Left forelimb (tissue), 1 donor: ENCODE results near the gene CFAP97.
"Not testable (repeated sequence)": the region's sequence is repeated elsewhere in the genome, so short reads cannot be mapped to it uniquely, and the experiment has no call there.

ENCODE experiments used
- DNase-seq: peaks from one replicate; pipeline ENCODE4 v3.0.0-alpha.2; 2018; ENCODE audit warnings: low spot score

Gene CFAP97

GRCh38 chr4:185222598-185222997, 18.8 kb upstream of the CFAP97 start:
- no peak for DNase-seq

- DNase-seq, result no peak
Observed at GRCh38 chr4:185221912-185222311, 18.1 kb upstream of the CFAP97 start.

GRCh38 chr4:185221491-185221890, 17.7 kb upstream of the CFAP97 start:
- DNase-seq, result no peak

GRCh38 chr4:185219551-185220344, 15.9 kb upstream of the CFAP97 start:
- peak; percentile 84 for DNase-seq

GRCh38 chr4:185218312-185218711, 14.5 kb upstream of the CFAP97 start:
- no peak for DNase-seq

GRCh38 chr4:185217408-185217975, 13.7 kb upstream of the CFAP97 start:
- DNase-seq, result no peak

GRCh38 chr4:185215261-185215660, 11.5 kb upstream of the CFAP97 start:
- DNase-seq, result no peak

GRCh38 chr4:185213877-185214276, 10.1 kb upstream of the CFAP97 start:
- DNase-seq, result no peak

- no peak for DNase-seq
Observed at GRCh38 chr4:185212581-185212980, 8.8 kb upstream of the CFAP97 start.

GRCh38 chr4:185211641-185212040, 7.8 kb upstream of the CFAP97 start:
- no peak for DNase-seq

GRCh38 chr4:185211035-185211434, 7.2 kb upstream of the CFAP97 start:
- DNase-seq, result no peak

- DNase-seq, result peak; percentile 73
Observed at GRCh38 chr4:185210102-185210981, 6.5 kb upstream of the CFAP97 start.

GRCh38 chr4:185209852-185210101, 6.0 kb upstream of the CFAP97 start:
- DNase-seq, result not testable (repeated sequence)

GRCh38 chr4:185209031-185209851, 5.4 kb upstream of the CFAP97 start, which contains the start of gene SNX25:
Gene SNX25 (plus strand): TSS chr4:185209598. CDS start chr4:185209827, 229 bp downstream.
- peak; percentile 90 for DNase-seq

- DNase-seq, result no peak
Observed at GRCh38 chr4:185207466-185207865, 3.7 kb upstream of the CFAP97 start.

GRCh38 chr4:185205697-185206342, 2.0 kb upstream of the CFAP97 start:
- DNase-seq, result no peak

- DNase-seq, result not testable (repeated sequence)
Observed at GRCh38 chr4:185205073-185205472, 1.3 kb upstream of the CFAP97 start.

- DNase-seq, result no peak
Observed at GRCh38 chr4:185204238-185204910, 574 bp upstream of the CFAP97 start.

GRCh38 chr4:185202984-185203485, 765 bp downstream of the CFAP97 start:
- no peak for DNase-seq
